ENCODE results near the gene USP3.

DNA sequence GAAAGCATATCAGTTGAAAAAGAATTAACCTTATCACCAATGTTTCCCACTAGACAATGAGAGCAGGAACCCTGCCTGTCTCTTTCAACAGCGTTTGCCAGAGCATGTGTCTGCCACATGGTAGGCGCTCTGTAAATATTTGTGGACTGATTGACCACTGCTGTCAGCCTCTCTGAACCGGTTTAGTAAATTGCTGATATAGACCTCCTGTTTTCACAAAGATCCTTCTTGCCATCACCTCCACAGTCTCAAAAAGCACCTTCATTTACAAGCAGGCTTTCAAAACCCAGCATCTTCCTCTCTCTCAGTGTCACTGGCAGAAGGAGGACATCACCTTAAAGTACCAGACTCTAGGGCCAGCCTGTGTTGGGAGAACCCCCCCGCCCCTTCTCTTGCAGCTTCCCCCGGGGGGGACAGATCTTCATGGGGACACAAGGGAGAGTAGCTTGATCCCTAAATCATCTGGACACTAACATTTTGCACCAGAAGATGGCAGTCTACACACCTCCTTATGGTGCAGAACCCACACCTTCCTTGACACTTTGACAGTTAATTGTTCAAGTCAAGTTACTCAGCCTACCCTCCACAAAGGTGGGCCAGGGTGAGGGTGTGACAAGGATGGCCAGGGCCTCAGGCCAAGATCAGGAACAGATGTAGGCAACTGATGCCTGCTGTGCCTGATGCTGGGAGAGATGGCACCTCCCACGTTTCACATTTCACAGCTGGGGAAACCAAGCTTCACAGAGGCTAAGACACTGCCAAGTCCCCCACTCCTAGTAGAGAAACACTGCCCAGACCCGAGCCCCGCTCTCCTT lies 37.8 kb upstream of the USP3 start:
- TF ChIP-seq, protein P1, sequence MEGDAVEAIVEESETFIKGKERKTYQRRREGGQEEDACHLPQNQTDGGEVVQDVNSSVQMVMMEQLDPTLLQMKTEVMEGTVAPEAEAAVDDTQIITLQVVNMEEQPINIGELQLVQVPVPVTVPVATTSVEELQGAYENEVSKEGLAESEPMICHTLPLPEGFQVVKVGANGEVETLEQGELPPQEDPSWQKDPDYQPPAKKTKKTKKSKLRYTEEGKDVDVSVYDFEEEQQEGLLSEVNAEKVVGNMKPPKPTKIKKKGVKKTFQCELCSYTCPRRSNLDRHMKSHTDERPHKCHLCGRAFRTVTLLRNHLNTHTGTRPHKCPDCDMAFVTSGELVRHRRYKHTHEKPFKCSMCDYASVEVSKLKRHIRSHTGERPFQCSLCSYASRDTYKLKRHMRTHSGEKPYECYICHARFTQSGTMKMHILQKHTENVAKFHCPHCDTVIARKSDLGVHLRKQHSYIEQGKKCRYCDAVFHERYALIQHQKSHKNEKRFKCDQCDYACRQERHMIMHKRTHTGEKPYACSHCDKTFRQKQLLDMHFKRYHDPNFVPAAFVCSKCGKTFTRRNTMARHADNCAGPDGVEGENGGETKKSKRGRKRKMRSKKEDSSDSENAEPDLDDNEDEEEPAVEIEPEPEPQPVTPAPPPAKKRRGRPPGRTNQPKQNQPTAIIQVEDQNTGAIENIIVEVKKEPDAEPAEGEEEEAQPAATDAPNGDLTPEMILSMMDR (IDR thresholded peaks at IDR 0.05) = peak; percentile 74
- TF ChIP-seq EZH2 (IDR thresholded peaks at IDR 0.05) = no peak
- no peak for TF ChIP-seq EZH2phosphoT487 (IDR thresholded peaks at IDR 0.05)
